Neural cell (in vitro differentiated cells): ENCODE results near the gene PLA2G2A. TPM values are rescaled to one million over a fixed set of nuclear protein-coding genes. Genes with fewer than 3 reads are reported as not detected.

Source experiments
- H2AFZ ChIP-seq: fragments of 200-600, 300-800 bp; sonication (generic), shearing (Covaris generic); 2 replicates; pipeline ENCODE4 v1.6.0; 2014; ENCODE audit warnings: low read depth, mild to moderate bottlenecking, antibody characterized with exemption, low read length, moderate library complexity
- H3F3A ChIP-seq: fragments of 200-600 bp; shearing (Covaris generic); 2 replicates; pipeline ENCODE4 v1.6.1; 2016; ENCODE audit warnings: mild to moderate bottlenecking, moderate library complexity, mixed read lengths, antibody characterized with exemption, low read length; ENCODE audit not compliant: insufficient read depth, poor library complexity, severe bottlenecking
- H3K27ac ChIP-seq: fragments of 200-600, 300-800 bp; sonication (generic), shearing (Covaris generic); 2 replicates; pipeline ENCODE4 v1.5.1; 2014; ENCODE audit warnings: mild to moderate bottlenecking, low read length, moderate library complexity
- H3K27me3 ChIP-seq: fragments of 300-800, 200-600 bp; sonication (generic), shearing (Covaris generic); 2 replicates; pipeline ENCODE4 v1.6.0; 2014; ENCODE audit warnings: mild to moderate bottlenecking, low read depth, low read length, moderate library complexity; ENCODE audit not compliant: insufficient read depth
- H3K36me3 ChIP-seq: fragments of 300-800, 200-600 bp; sonication (generic), shearing (Covaris generic); 2 replicates; pipeline ENCODE4 v1.5.1; 2014; ENCODE audit warnings: mild to moderate bottlenecking, antibody characterized with exemption, low read length, moderate library complexity; ENCODE audit not compliant: insufficient read depth
- H3K4me2 ChIP-seq: fragments of 300-800, 200-600 bp; sonication (generic), shearing (Covaris generic); 2 replicates; pipeline ENCODE4 v1.6.0; 2014; ENCODE audit warnings: mild to moderate bottlenecking, low read length
- H3K4me3 ChIP-seq: fragments of 300-800, 200-600 bp; sonication (generic), shearing (Covaris generic); 2 replicates; pipeline ENCODE4 v1.5.1; 2014; ENCODE audit warnings: mild to moderate bottlenecking, low read length, moderate library complexity
- H3K79me2 ChIP-seq: fragments of 200-600 bp; shearing (Covaris generic); replicated peaks from 2 replicates; pipeline ENCODE4 v1.6.0; 2014; ENCODE audit warnings: mild to moderate bottlenecking, low read length, moderate library complexity; ENCODE audit not compliant: insufficient read depth
- H3K9ac ChIP-seq: fragments of 300-800, 200-600 bp; sonication (generic), shearing (Covaris generic); 2 replicates; pipeline ENCODE4 v1.6.1; 2016; ENCODE audit warnings: mild to moderate bottlenecking, low read length, mixed read lengths
- H3K9me2 ChIP-seq: fragments of 200-600 bp; shearing (Covaris generic); 2 replicates; pipeline ENCODE4 v1.6.1; 2016; ENCODE audit warnings: mild to moderate bottlenecking, low read length, mixed read lengths; ENCODE audit not compliant: insufficient read depth
- H3K9me3 ChIP-seq: fragments of 200-600, 300-800 bp; sonication (generic), shearing (Covaris generic); 2 replicates; pipeline ENCODE4 v1.6.1; 2016; ENCODE audit warnings: mild to moderate bottlenecking, mixed run types, low read length, moderate library complexity, mixed read lengths
- H4K20me1 ChIP-seq: fragments of 200-600 bp; shearing (Covaris generic); 2 replicates; pipeline ENCODE4 v1.6.1; 2016; ENCODE audit warnings: mild to moderate bottlenecking, mixed run types; ENCODE audit not compliant: insufficient read depth
- CTCF ChIP-seq: fragments of 450-650 bp; IDR thresholded peaks from 2 replicates; pipeline ENCODE4 v1.5.1; 2014; ENCODE audit warnings: antibody characterized with exemption, mild to moderate bottlenecking, moderate library complexity; ENCODE audit not compliant: poor library complexity, severe bottlenecking
- EP300 ChIP-seq: fragments of 450-650 bp; conservative IDR thresholded peaks from 2 replicates; pipeline ENCODE4 v1.6.1; 2014; ENCODE audit warnings: antibody characterized with exemption, mild to moderate bottlenecking, moderate library complexity; ENCODE audit not compliant: poor library complexity, severe bottlenecking
- EZH2 ChIP-seq: fragments of 200-600, 300-800 bp; shearing (Covaris generic), sonication (generic); IDR thresholded peaks from 2 replicates; pipeline ENCODE4 v1.6.1; 2014; ENCODE audit warnings: antibody characterized with exemption, low read length, borderline replicate concordance, mild to moderate bottlenecking; ENCODE audit not compliant: insufficient read depth, poor library complexity, severe bottlenecking
- MXI1 ChIP-seq: fragments of 450-650 bp; conservative IDR thresholded peaks from 2 replicates; pipeline ENCODE4 v1.6.1; 2014; ENCODE audit warnings: antibody characterized with exemption, mild to moderate bottlenecking; ENCODE audit not compliant: poor library complexity, severe bottlenecking
- POLR2AphosphoS5 ChIP-seq: IDR thresholded peaks from 2 replicates; pipeline ENCODE4 v1.6.1; 2012
- RAD21 ChIP-seq: fragments of 450-650 bp; conservative IDR thresholded peaks from 2 replicates; pipeline ENCODE4 v1.6.1; 2014; ENCODE audit warnings: antibody characterized with exemption, mild to moderate bottlenecking, moderate library complexity
- REST ChIP-seq: IDR thresholded peaks from 2 replicates; pipeline ENCODE4 v1.6.1; 2012; ENCODE audit warnings: borderline replicate concordance
- SMC3 ChIP-seq: fragments of 450-650 bp; conservative IDR thresholded peaks from 2 replicates; pipeline ENCODE4 v1.6.1; 2014; ENCODE audit warnings: antibody characterized with exemption, mild to moderate bottlenecking, moderate library complexity; ENCODE audit not compliant: poor library complexity
- TAF1 ChIP-seq: IDR thresholded peaks from 2 replicates; pipeline ENCODE4 v1.6.1; 2012; ENCODE audit warnings: low read depth
- polyA plus RNA-seq: library from polyadenylated mRNA; depleted of rRNA; stranded (reverse); fragments of >200 nt; gene quantifications from 2 replicates; pipeline ENCODE4 v1.2.3, GENCODE V29; 2014

The PLA2G2A gene
- polyA plus RNA-seq, 1 donor from 2014 or later: not detected

GRCh38 chr1:19946331-19946751 lies 33.1 kb downstream of the PLA2G2A start:
- no peak overlapping the region for H2AFZ ChIP-seq
- no peaks in the 10 kb centered on the region for H3F3A ChIP-seq
- no peaks in the 10 kb centered on the region for H3K36me3 ChIP-seq
- H3K27ac ChIP-seq: no peak overlapping the region
- no peaks in the 10 kb centered on the region for H3K27me3 ChIP-seq
- H3K4me3 ChIP-seq: no peak overlapping the region
- no peaks in the 10 kb centered on the region for H3K9me2 ChIP-seq
- no peak overlapping the region for H3K4me2 ChIP-seq
- H3K79me2 ChIP-seq: no peaks in the 10 kb centered on the region
- H4K20me1 ChIP-seq: no peaks in the 10 kb centered on the region
- no peak overlapping the region for H3K9ac ChIP-seq
- H3K9me3 ChIP-seq: no peaks in the 10 kb centered on the region
- TF ChIP-seq TAF1 (no peak), SMC3 (no peak), EP300 (no peak), EZH2 (no peak), POLR2AphosphoS5 (no peak), CTCF (no peak), REST (no peak), RAD21 (no peak), MXI1 (no peak)

- Histone ChIP-seq H3K4me2 (no peak overlapping the region), H3K9me3 (no peaks in the 10 kb centered on the region), H4K20me1 (no peaks in the 10 kb centered on the region), H3K36me3 (no peaks in the 10 kb centered on the region), H3K9ac (no peak overlapping the region), H3K27ac (no peak overlapping the region), H3K27me3 (no peaks in the 10 kb centered on the region), H3K4me3 (no peak overlapping the region), H3F3A (no peaks in the 10 kb centered on the region), H3K79me2 (no peaks in the 10 kb centered on the region), H2AFZ (no peak overlapping the region), H3K9me2 (no peaks in the 10 kb centered on the region)
- TF ChIP-seq RAD21: no peak
Measured at GRCh38 chr1:19945914-19946313, 33.5 kb downstream of the PLA2G2A start.

- Histone ChIP-seq H3F3A (no peaks in the 10 kb centered on the region), H3K4me3 (no peak overlapping the region), H3K27ac (no peak overlapping the region), H2AFZ (no peak overlapping the region), H3K9me2 (no peaks in the 10 kb centered on the region), H3K9me3 (no peaks in the 10 kb centered on the region), H3K36me3 (no peaks in the 10 kb centered on the region), H3K9ac (no peak overlapping the region), H3K27me3 (no peaks in the 10 kb centered on the region), H3K4me2 (no peak overlapping the region), H4K20me1 (no peaks in the 10 kb centered on the region), H3K79me2 (no peaks in the 10 kb centered on the region)
- TF ChIP-seq TAF1 (no peak), MXI1 (no peak), EZH2 (no peak), SMC3 (no peak), RAD21 (no peak), POLR2AphosphoS5 (no peak), REST (no peak), EP300 (no peak), CTCF (no peak)
Measured at GRCh38 chr1:19942657-19943056, 36.8 kb downstream of the PLA2G2A start.
